Cerebellar nuclear complex (tissue), 1 donor: ENCODE data around the gene GNAQ.
A peak's percentile ranks its signal among the peaks of the same experiment; 100 is the strongest.
"Not testable (repeated sequence)": the region's sequence is repeated elsewhere in the genome, so short reads cannot be mapped to it uniquely, and the experiment has no call there.

ENCODE experiments used
- DNase-seq, 2 experiments: peaks; one replicate each; lab custom pipeline; 2025; lab: John Stamatoyannopoulos, UW

The GNAQ gene

DNA sequence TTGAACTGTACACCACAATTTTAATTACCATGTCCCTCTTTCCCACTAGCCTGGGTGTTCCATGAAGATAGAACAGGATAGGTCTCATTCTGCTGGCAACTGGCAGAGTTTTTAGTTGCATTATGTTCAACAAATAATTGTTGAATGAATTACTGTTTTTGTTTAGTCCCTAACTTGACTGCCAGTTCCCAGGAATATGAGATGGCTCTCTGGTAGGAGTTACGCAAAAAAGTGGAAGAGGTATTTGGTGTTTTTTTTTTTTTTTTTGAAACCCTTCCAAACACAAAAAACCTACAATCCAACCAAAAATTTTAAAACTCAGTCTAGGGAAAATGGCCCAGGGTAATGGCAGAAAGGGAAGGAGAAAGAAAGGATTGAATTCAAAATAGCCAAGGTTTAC lies 153.6 kb downstream of the GNAQ start:
- no peak for DNase-seq

- no peak for DNase-seq
Observed at GRCh38 chr9:77876590-77876989, 155.0 kb downstream of the GNAQ start.

DNA sequence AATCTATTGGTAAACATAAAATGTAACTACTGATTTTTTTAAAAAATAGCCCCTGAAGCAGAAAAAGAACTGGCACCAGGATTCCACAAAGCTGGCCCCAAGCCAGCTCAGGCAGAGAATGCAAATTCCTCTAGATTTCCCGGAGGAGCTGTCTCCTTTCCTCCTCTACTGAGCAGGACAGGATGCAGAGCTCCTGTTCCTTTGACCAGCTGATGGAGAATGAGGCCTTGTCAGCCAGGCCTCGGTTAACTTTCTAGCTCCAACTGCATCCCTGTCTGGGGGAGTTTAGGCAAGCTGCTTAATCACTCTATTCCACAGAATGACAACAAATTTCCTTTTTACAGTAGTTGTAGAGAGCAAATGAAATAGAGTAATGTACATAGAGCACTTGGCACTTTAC lies 155.5 kb downstream of the GNAQ start:
- no peak for DNase-seq

DNA sequence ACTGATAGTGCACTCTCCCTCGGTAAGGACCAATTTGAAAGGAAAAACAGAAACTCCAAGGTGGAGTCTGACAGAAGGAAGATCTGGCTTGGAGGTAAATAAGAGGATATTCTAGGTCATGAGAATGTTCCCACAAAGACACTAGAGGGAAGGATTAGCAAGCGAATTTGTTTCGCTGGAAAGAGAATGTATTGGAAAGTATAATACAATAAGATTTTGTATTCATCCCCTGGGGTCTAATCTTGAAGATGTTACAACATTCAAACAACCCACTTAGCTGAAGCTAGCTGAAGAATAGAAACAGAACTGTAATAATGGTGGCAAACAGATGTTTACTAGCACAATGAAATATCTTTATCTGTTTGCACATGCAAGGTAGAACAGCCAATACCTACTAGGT lies 158.7 kb downstream of the GNAQ start:
- DNase-seq, result no peak

- DNase-seq, result no peak
Observed at GRCh38 chr9:77872177-77872576, 159.4 kb downstream of the GNAQ start.

GRCh38 chr9:77871483-77871882 lies 160.1 kb downstream of the GNAQ start:
- no peak for DNase-seq

DNA sequence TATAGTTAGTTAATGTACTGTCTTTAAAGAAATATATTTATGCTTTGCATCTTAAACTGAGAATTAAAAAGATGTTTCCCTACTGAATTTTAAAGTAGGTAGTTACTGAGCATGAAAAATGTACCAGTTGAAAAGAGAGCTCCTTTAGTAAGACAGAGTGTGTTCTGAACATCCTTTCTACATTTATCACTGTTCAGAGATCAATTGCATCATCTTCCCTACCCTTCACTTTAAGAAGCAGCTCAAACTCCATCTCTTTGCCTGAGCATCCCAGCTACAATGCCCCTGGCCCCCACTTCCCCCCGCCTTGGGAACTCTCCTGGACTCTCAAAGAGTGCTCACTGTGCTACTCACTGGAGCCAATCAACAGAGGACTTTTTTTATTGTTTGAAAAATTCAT lies 164.7 kb downstream of the GNAQ start:
- no peak for DNase-seq

DNA sequence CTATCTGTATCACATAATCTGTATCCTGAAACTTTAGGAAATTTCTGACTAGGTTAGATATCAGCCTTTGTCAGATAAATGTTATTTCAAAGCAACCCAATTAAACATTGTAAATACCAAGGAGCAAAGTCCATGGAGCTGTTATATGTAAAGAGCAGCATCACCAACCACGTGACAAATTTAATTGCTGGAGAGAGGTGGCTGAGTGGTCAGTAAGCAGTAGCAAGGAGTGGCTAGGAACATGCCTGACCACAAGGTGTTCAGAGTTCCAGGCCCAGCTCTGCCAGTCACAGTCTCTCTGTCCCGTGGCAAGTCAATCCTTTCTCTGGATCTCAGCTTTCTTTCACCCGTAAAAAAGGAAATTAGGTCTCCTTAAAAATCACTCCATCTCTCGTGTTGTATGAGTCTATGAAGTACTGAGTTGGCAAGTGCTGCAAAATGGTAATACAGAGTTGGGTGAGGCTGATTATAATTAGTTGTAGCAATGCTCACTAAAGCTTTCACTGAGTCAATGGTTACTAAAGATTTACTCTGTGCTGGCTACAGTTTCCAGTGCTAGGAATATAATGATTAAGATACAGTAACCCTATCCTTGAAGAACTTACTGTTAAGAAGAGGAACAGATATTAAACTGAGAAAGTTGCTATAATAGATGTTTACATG lies 166.1 kb downstream of the GNAQ start:
- DNase-seq, result no peak

- no peak for DNase-seq
Observed at GRCh38 chr9:77864211-77864889, 167.3 kb downstream of the GNAQ start.

DNA sequence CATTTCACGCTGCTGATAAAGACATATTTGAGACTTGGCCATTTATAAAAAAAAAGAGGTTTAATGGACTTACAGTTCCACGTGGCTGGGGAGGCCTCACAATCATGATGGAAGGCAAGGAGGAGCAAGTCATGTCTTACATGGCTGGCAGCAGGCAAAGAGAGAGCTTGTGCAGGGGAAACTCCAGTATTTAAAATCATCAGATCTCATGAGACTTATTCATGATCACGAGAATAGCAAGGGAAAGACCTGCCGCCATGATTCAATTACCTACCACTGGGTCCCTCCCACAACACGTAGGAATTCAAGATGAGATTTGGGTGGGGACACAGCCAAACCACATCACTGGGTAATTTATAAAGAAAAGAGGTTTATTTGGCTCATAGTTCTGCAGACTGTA lies 168.0 kb downstream of the GNAQ start:
- DNase-seq, result not testable (repeated sequence)

DNA sequence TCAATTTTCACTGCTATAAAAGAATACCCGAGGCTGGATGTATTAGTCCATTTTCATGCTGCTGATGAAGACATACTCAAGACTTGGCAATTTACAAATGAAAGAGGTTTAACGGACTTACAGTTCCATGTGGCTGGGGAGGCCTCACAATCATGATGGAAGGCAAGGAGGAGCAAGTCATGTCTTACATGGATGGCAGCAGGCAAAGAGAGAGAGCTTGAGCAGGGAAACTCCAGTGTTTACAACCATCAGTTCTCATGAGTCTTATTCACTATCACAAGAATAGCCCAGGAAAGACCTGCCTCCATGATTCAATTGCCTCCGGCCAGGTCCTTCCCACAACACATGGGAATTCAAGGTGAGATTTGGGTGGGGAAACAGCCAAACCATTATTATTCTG lies 170.7 kb downstream of the GNAQ start:
- DNase-seq, result not testable (repeated sequence)

DNA sequence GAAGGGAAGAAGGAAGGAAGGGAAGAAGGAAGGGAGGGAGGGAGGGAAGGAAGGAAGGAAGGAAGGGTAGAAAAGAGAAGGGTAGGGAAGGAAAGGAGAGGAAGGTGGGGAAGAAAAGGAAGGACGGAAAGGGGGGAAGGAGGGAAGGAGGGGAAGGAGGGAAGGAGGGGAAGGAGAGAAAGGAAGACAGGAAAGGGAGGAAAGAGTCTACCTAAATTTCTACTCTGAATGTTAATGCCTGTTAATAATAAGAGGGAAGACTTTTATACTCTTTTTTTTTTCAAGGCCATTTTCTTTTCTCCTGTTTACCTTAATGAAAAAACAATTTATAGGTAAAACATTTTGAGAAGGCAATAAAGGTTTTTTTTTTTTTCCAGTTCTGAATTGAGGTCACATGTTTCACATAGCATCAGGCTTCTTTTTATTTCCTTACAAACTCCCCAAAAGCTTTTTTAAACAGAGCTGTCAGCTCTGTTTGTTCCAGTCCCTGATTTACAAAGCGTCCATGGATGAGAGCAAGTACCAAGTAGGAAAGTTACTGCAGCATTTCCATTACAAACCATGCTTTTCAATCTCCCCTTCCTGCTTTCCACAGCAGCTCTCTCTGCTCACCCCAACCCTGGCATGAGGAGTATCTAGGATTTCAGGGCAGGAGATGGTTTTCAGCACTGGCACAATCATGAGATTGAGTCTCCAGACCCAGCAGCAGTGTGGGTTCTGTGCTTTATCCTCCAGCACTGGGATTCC lies 173.9 kb downstream of the GNAQ start:
- DNase-seq, result no peak

DNA sequence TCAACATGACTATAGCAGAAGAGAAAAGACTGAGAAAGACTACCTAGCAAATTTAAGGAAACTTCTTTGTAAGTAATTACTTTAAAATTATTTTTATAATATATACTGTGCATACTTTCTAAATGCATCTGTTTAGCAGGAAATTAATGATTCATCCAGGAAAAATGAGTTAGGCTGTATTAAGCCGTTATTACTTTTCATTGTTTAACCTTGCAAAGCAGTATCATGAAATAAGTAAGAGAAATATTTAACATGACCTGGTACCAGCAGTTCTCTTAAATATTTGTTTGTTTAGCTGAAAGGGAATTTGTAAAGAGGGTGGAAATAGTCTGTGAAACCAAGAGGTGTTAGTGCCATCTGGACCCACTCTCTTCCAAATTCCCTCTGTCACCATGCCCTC lies 175.0 kb downstream of the GNAQ start:
- DNase-seq, result no peak

DNA sequence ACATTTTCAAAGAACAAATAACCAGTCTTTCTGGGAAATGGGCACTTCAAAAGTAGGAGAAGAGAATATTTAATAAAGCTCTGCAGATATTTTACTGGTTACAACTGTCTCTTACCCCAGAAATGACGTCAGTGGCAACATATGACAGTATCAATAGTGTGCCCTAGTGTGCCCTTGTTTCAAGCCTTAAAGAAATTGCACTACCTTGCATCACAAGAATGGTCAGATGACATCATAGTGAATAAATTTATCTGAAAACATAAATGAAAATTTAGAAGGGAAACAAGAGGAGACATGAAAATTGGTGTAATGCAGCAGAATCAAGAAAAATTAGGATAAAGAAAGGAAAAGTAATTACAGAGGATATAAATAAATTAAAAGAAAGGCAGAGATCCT lies 176.7 kb downstream of the GNAQ start:
- DNase-seq, result no peak

GRCh38 chr9:77854258-77854915 lies 177.2 kb downstream of the GNAQ start:
- DNase-seq, result no peak

- no peak for DNase-seq
Observed at GRCh38 chr9:77853716-77854115, 177.9 kb downstream of the GNAQ start.

GRCh38 chr9:77851882-77852595 lies 179.6 kb downstream of the GNAQ start:
- no peak for DNase-seq

GRCh38 chr9:77848897-77849296 lies 182.7 kb downstream of the GNAQ start:
- no peak for DNase-seq

GRCh38 chr9:77848404-77848803 lies 183.2 kb downstream of the GNAQ start:
- DNase-seq, result peak in 1 of 2 experiments; percentile 1

DNA sequence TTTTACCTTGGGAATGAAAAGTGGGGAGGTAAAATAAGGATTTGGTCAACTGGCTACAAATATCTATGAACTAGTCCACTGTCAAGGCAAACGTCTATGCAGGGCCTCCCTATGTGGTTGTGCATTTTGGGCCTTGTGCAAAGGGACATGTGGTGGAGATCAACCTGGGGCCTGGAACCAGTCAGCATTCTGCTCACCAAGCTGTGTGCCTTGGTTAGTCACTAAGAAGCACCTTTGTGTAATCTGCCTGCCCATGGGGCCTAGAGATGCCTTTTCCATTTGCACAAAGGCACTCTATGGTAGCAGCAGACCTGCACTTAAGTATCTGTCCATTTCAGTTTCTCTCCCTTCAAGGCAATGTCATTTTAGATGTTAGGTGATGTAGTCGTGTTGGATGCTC lies 184.0 kb downstream of the GNAQ start:
- DNase-seq, result no peak

DNA sequence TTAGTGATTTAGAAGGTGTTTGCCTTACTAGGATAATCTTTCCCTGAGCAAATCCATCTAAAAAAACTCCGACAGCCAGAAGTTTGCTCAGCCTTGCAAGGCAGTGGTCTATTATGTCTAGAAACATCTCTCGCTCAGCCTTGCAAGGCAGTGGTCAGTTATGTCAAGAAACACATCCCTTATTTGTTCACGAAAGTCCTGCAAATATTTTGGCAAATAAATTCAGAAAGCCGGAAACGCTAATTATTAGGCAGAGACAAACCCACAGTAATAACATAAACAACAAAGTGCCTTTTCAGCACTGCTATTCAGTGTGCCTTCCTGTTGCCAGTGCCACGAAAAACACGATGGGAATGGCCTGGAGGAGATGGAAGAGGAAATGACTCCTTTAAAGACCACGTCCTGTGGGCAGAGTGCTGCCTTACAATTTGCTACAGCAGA lies 184.5 kb downstream of the GNAQ start:
- DNase-seq, result no peak

DNA sequence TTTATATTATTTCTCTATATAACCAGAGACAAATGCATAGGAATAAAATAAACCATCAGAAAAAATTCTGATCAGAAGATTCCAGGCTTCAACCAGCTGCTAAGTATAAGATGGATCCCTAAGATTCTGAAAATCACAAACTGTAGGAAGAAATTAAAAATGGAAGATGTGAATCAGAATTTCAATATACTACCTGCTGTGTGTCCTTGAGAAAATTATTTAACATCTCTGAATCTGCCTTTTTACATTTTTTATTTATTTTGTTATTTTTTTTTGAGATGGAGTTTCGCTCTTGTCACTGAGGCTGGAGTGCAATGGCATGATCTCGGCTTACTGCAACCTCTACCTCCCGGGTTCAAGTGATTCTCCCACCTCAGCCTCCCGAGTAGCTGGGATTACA lies 187.2 kb downstream of the GNAQ start:
- no peak for DNase-seq
